CD4-positive, alpha-beta T cell treated with Interleukin-15 for 4 hours (primary cell): ENCODE results near the gene PCDHGA1.

Source experiments
- DNase-seq: peaks from one replicate; pipeline ENCODE4 v3.0.0-alpha.2; 2020; ENCODE audit warnings: low spot score

The PCDHGA1 gene

GRCh38 chr5:141492168-141492885 is 162.0 kb downstream of the PCDHGA1 start:
- DNase-seq: no peak

GRCh38 chr5:141493500-141494422 is 163.4 kb downstream of the PCDHGA1 start:
- no peak for DNase-seq

- no peak for DNase-seq
These were observed 164.6 kb downstream of the PCDHGA1 start for GRCh38 chr5:141494761-141495452.

- DNase-seq: no peak
These were observed 165.1 kb downstream of the PCDHGA1 start for GRCh38 chr5:141495453-141495811.

- no peak for DNase-seq
These were observed 165.7 kb downstream of the PCDHGA1 start for GRCh38 chr5:141496038-141496437.

- no peak for DNase-seq
These were observed 171.4 kb downstream of the PCDHGA1 start for GRCh38 chr5:141501761-141502160.

GRCh38 chr5:141503681-141504080 is 173.4 kb downstream of the PCDHGA1 start:
- no peak for DNase-seq

GRCh38 chr5:141504216-141504615 is 173.9 kb downstream of the PCDHGA1 start:
- DNase-seq: no peak

- DNase-seq: no peak
These were observed 176.3 kb downstream of the PCDHGA1 start for GRCh38 chr5:141506381-141507155.

- DNase-seq: no peak
These were observed 177.2 kb downstream of the PCDHGA1 start for GRCh38 chr5:141507387-141508091.

GRCh38 chr5:141508440-141508797 is 178.1 kb downstream of the PCDHGA1 start:
- no peak for DNase-seq

GRCh38 chr5:141508798-141509611 is 178.7 kb downstream of the PCDHGA1 start:
- no peak for DNase-seq

GRCh38 chr5:141510160-141510559 is 179.8 kb downstream of the PCDHGA1 start:
- no peak for DNase-seq

- no peak for DNase-seq
These were observed 180.7 kb downstream of the PCDHGA1 start for GRCh38 chr5:141510850-141511601.

- no peak for DNase-seq
These were observed 181.5 kb downstream of the PCDHGA1 start for GRCh38 chr5:141511771-141512325.

- peak; percentile 85 for DNase-seq
These were observed 182.1 kb downstream of the PCDHGA1 start for GRCh38 chr5:141512390-141512910.

GRCh38 chr5:141512911-141513626 is 182.8 kb downstream of the PCDHGA1 start:
- peak; percentile 12 for DNase-seq

GRCh38 chr5:141513627-141514329 is 183.5 kb downstream of the PCDHGA1 start:
- peak; percentile 56 for DNase-seq
